ENCODE results near the gene DAG1.

DNA sequence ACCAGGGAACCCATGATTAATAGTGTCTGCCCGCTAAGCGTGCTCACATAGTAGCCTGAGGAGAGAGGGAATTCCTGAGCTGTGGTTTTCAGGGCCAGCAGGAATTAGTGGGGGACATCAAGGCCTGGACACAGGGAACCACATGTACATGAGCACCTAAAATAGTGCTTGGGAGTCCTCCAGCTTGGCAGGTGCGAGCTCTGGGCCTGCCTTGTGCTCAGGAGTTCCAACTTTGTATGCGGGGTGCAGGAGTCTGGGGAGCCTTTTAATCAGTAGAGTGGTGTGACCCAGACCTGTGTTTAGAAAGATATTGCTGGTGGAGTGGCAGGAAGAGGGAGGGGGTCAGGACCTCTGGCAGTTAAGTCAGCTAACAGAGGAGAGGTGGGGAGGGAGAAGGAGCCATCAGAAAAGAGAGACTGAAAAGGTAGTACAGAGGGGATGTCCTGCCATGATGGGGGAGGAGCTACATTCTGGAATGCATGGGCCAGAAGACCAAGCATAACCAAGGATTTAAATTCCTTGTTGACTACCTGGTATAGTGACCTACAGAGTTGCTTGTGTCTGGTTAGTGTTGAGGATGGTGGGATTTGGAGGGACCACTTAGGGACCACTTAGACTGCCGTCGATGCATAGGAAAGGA lies 1.9 kb downstream of the DAG1 start:
- TF ChIP-seq, protein P1, sequence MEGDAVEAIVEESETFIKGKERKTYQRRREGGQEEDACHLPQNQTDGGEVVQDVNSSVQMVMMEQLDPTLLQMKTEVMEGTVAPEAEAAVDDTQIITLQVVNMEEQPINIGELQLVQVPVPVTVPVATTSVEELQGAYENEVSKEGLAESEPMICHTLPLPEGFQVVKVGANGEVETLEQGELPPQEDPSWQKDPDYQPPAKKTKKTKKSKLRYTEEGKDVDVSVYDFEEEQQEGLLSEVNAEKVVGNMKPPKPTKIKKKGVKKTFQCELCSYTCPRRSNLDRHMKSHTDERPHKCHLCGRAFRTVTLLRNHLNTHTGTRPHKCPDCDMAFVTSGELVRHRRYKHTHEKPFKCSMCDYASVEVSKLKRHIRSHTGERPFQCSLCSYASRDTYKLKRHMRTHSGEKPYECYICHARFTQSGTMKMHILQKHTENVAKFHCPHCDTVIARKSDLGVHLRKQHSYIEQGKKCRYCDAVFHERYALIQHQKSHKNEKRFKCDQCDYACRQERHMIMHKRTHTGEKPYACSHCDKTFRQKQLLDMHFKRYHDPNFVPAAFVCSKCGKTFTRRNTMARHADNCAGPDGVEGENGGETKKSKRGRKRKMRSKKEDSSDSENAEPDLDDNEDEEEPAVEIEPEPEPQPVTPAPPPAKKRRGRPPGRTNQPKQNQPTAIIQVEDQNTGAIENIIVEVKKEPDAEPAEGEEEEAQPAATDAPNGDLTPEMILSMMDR (IDR thresholded peaks at IDR 0.05), result no peak
- no peak for TF ChIP-seq POLR2A (IDR thresholded peaks at IDR 0.05)
